Panc1 (cell line): ENCODE measurements around the gene SERHL2.
"Not testable (repeated sequence)": the region's sequence is repeated elsewhere in the genome, so short reads cannot be mapped to it uniquely, and the experiment has no call there.

Experiments used
- CTCF ChIP-seq: fragments of 450-650 bp; IDR thresholded peaks from 2 replicates; pipeline ENCODE4 v1.5.1; 2017; ENCODE audit warnings: mild to moderate bottlenecking
- POLR2AphosphoS5 ChIP-seq: IDR thresholded peaks from 2 replicates; pipeline ENCODE4 v1.6.1; 2012; ENCODE audit warnings: mild to moderate bottlenecking, low read depth, low read length, moderate library complexity

- TF ChIP-seq POLR2AphosphoS5, CTCF: not testable (repeated sequence)
Observed at GRCh38 chr22:42581194-42581761, 27.5 kb downstream of the SERHL2 start.
